Pancreas (tissue), 10 donors: ENCODE results near the gene CCR5AS.

Experiments
- ATAC-seq, 4 donors: fragments of 200-7000 bp; cut with Tn5 transposase; one replicate each; pipeline versions ENCODE4 v1.8.0 to v1.9.1; 2020; ENCODE audit warnings: mild to moderate bottlenecking in 4 of 4, moderate library complexity in 4 of 4
- DNase-seq, 6 donors: peaks; one replicate each; pipeline ENCODE4 v3.0.0-alpha.2; 2020
- FAIRE-seq: peaks from 2 replicates; lab custom pipeline; 2012; peaks lifted over from hg19 to GRCh38; lab: Jason Lieb, UNC
- H3K27ac ChIP-seq, 4 donors: fragments of 200-600 bp; sonication (generic); 1 replicate in 3 of 4; 2 replicates in 1 of 4; pipeline versions ENCODE4 v1.5.0 to v1.8.0; 2020
- H3K27me3 ChIP-seq, 4 donors: fragments of 200-600 bp; one replicate each; pipeline ENCODE4 v1.8.0; 2021
- H3K36me3 ChIP-seq, 3 donors: fragments of 200-600 bp; sonication (generic) in 1 of 3; one replicate each; pipeline versions ENCODE4 v1.5.0 to v1.8.0; 2020 to 2021
- H3K4me1 ChIP-seq, 3 donors: fragments of 200-600 bp; one replicate each; pipeline ENCODE4 v1.8.0; 2021
- H3K4me3 ChIP-seq, 4 donors: fragments of 200-600 bp; sonication (generic) in 2 of 4; one replicate each; pipeline versions ENCODE4 v1.5.0 to v1.8.0; 2020 to 2021
- H3K9me3 ChIP-seq, 4 donors: fragments of 200-600 bp; one replicate each; pipeline ENCODE4 v1.8.0; 2021
- WGBS, 2 donors: extraction: QIAGEN DNeasy Blood & Tissue Kit; methylation state at CpG; one replicate each; pipeline ENCODE4 v1.1.7; 2013; 5-methylcytosine and 5-hydroxymethylcytosine counted together
- intact Hi-C, 3 donors: fragments of 100-400 bp; cut with DNase I; formaldehyde crosslinking; loops; one replicate each; pipeline versions ENCODE4 v1.11.1 to v1.14.2; 2022
- TF ChIP-seq, protein P1 (sequence below), 4 donors: fragments of 200-600 bp; sonication (generic) in 3 of 4; IDR thresholded peaks; one replicate each; pipeline versions ENCODE4 v1.5.0 to v1.8.0; 2021; ENCODE audit warnings: antibody characterized with exemption in 4 of 4
- donor health status: healthy with polysubstance abuse.
- donor health status: DM: no; HTN: no; CAD: no; lungs with moderate emphysema.
- donor health status: DM: no; HTN: no; CAD: no.
- donor health status: control.
- donor health status: control.
- donor health status: Bipolar disorder and iron deficiency.
- donor health status: DM: yes; HTN: yes; CAD: no.
- donor health status: DM: no; HTN: no; CAD: no.
- donor health status: DM: no; HTN: no; CAD: no.
- donor health status: DM: yes; HTN: yes; CAD: no.

CCR5AS gene

DNA sequence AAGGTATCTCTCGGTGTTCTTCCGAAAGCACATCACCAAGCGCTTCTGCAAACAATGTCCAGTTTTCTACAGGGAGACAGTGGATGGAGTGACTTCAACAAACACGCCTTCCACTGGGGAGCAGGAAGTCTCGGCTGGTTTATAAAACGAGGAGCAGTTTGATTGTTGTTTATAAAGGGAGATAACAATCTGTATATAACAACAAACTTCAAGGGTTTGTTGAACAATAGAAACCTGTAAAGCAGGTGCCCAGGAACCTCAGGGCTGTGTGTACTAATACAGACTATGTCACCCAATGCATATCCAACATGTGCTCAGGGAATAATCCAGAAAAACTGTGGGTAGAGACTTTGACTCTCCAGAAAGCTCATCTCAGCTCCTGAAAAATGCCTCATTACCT, 48.4 kb downstream of the CCR5AS start:
- Histone ChIP-seq H3K9me3 (no peaks in the 10 kb centered on the region), H3K4me1 (no peaks in the 10 kb centered on the region), H3K36me3 (no peaks in the 10 kb centered on the region), H3K4me3 (no peak overlapping the region), H3K27me3 (no peaks in the 10 kb centered on the region), H3K27ac (no peak overlapping the region)
- TF ChIP-seq, protein P1, sequence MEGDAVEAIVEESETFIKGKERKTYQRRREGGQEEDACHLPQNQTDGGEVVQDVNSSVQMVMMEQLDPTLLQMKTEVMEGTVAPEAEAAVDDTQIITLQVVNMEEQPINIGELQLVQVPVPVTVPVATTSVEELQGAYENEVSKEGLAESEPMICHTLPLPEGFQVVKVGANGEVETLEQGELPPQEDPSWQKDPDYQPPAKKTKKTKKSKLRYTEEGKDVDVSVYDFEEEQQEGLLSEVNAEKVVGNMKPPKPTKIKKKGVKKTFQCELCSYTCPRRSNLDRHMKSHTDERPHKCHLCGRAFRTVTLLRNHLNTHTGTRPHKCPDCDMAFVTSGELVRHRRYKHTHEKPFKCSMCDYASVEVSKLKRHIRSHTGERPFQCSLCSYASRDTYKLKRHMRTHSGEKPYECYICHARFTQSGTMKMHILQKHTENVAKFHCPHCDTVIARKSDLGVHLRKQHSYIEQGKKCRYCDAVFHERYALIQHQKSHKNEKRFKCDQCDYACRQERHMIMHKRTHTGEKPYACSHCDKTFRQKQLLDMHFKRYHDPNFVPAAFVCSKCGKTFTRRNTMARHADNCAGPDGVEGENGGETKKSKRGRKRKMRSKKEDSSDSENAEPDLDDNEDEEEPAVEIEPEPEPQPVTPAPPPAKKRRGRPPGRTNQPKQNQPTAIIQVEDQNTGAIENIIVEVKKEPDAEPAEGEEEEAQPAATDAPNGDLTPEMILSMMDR (IDR thresholded peaks at IDR 0.05), result no peak
- DNase-seq (no peak), FAIRE-seq (no peak), ATAC-seq (no peak)
- intact Hi-C loops, result no loop called here
- WGBS, 2 donors, result 70 to 81% methylated on average over 6 of the region's 6 CpGs

DNA sequence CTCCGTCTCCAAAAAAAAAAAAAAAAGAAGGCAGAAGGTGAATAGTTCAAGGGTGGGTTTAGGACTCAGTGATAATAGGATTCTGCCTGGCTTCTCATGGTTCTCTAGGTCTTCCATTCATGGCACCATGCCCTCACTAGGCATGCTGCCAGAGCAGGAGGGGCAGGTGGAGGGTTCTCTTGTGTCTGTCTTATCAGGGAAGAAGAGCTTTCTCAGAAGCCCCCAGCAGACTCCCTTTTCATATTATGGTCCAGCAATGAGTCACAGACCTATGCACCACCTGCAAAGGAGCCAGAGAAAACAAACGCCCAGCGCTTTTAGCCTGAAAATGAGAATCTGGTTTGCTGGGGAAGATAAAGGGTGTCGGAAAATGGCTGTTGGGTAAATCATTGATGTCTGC, 50.0 kb downstream of the CCR5AS start:
- Histone ChIP-seq H3K36me3 (no peaks in the 10 kb centered on the region), H3K4me3 (no peak overlapping the region), H3K27me3 (no peaks in the 10 kb centered on the region), H3K4me1 (no peaks in the 10 kb centered on the region), H3K9me3 (no peaks in the 10 kb centered on the region), H3K27ac (no peak overlapping the region)
- DNase-seq, result no peak
- no peak for ATAC-seq
- intact Hi-C loops, result no loop called here
- TF ChIP-seq, protein P1 (IDR thresholded peaks at IDR 0.05), result no peak
- no peak for FAIRE-seq
- WGBS, 2 donors, result 33% methylated on average over 4 of the region's 4 CpGs

DNA sequence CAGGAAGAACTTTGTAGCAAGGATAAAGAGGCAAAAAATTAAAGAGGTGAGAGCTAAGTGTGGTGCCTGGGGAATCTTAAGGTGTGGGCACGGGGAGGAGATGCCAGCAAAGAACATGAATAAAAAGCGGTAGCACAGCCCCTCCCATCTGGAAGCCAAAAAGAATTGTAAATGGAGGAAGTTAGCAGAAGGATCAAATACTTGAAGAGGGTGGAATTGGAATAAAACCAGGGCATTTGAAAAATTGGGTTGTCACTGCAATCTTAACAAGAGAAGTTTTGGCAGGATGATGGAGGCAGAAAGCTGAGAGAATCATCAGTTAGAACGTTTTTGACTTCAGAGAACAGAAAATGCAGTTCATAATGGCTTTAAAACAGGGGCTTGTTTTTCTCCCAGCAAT, 50.6 kb downstream of the CCR5AS start:
- no peaks in the 10 kb centered on the region for H3K27me3 ChIP-seq
- ATAC-seq (no peak), DNase-seq (no peak), FAIRE-seq (no peak)
- intact Hi-C loops, result no loop called here
- H3K4me3 ChIP-seq, result no peak overlapping the region
- H3K36me3 ChIP-seq, result no peaks in the 10 kb centered on the region
- TF ChIP-seq, protein P1 (IDR thresholded peaks at IDR 0.05), result no peak
- H3K27ac ChIP-seq, result no peak overlapping the region
- H3K9me3 ChIP-seq, result no peaks in the 10 kb centered on the region
- 46 to 54% methylated on average over 3 of the region's 3 CpGs for WGBS, 2 donors
- no peaks in the 10 kb centered on the region for H3K4me1 ChIP-seq

DNA sequence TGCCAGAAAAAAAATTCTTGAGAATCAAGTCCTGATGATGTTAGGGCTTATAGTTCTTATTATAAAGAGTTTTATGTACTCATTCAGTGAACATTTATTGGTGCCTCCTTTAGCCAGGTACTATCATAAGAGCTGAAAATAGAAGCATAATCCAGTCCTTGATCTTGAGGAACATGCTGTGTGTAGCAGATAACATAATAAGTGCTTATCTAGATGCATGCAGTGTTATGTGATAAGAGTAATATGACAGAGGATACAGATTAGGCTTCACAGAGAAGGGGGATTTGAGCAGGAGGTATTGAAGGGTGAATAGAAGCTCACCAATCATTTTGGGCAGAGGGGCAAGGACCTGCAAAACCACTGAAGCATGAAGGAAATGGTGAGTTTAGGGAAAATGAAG, 51.9 kb downstream of the CCR5AS start:
- intact Hi-C loops, result no loop called here
- H3K27me3 ChIP-seq, result peaks cover 0 to 2% (median 0%) of the 10 kb centered on the region in 4 donors
- DNase-seq, result no peak
- H3K4me3 ChIP-seq, result no peak overlapping the region
- no peaks in the 10 kb centered on the region for H3K9me3 ChIP-seq
- TF ChIP-seq, protein P1 (IDR thresholded peaks at IDR 0.05), result no peak
- H3K27ac ChIP-seq, result no peak overlapping the region
- H3K4me1 ChIP-seq, result no peaks in the 10 kb centered on the region
- no peak for ATAC-seq
- FAIRE-seq, result no peak
- no peaks in the 10 kb centered on the region for H3K36me3 ChIP-seq

DNA sequence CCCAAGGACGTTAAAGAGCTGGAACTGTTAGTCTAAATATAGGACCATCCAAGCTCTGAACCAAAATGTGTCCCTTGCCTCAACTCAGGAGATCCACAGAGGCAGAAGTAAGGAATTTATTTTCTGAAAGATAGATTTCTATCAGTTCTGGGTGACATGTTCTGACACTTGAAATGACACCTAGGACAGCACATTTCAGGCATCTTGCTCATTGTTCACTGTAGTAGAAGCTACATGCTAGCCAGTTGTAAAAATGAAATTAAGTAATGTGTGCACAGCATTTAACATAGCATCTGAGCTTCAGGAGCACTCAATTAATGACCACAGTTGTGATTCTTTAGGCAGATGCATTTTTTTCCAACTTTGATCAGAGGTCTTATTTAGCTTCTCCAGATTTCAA, 52.4 kb downstream of the CCR5AS start:
- Histone ChIP-seq H3K9me3 (no peaks in the 10 kb centered on the region), H3K4me3 (no peak overlapping the region), H3K36me3 (no peaks in the 10 kb centered on the region), H3K27me3 (peaks cover 0 to 6% (median 0%) of the 10 kb centered on the region in 4 donors), H3K27ac (no peak overlapping the region), H3K4me1 (no peaks in the 10 kb centered on the region)
- intact Hi-C loops, result no loop called here
- DNase-seq (no peak), ATAC-seq (no peak), FAIRE-seq (no peak)
- 22 to 62% methylated on average over 1 of the region's 1 CpG for WGBS, 2 donors
- TF ChIP-seq, protein P1 (IDR thresholded peaks at IDR 0.05), result no peak
